ENCODE data around the gene MAP4K3. TPM values are rescaled to one million over a fixed set of nuclear protein-coding genes. Genes with fewer than 3 reads are reported as not detected.

Gene MAP4K3
- total RNA-seq, 1 experiment from 2014 or later, result 97.4 TPM

DNA sequence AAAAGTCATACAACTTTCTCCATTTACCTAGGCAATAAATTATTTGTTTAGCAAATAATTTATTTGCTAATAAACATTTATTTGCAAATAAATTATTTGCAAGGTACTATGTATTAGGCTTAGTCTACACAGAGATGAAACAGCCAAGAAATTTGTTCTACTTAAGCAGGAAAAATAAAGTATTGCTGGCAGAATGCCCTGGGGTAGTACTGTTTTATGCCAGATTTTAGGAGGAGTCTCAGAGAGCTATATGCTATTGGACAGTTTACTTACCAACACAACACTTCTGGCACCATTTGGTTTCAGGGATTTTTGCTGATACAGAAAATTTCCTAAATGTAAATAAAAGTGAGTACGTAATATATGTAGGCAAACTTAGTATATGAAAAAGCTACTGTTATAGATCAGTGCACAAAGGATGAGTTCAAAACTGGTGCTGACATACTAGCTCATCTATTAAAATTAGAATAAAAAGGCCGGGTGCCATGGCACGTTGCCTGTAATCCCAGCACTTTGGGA lies 170.1 kb downstream of the MAP4K3 start:
- H3K9ac ChIP-seq (ENCODE audit: low read length), result no peak overlapping the region
- ChIA-PET CTCF (no interaction called here), POLR2A (ENCODE audit: unreplicated experiment) (no interaction called here)
- no peaks in the 10 kb centered on the region for H3K9me2 ChIP-seq (replicated peaks; ENCODE audit: low read length)
- H3K9me3 ChIP-seq (ENCODE audit: low read length), result no peaks in the 10 kb centered on the region
- H3K27me3 ChIP-seq (ENCODE audit: low read length), result no peaks in the 10 kb centered on the region
- peaks cover 40% of the 10 kb centered on the region; the same call in 1 of the 2 replicates for H3K36me3 ChIP-seq (ENCODE audit: low read depth, low read length)
- no peak overlapping the region for H3K4me3 ChIP-seq (ENCODE audit: low read length)
- BruUV-seq (replicated peaks), result no TSS peak
- H4K20me1 ChIP-seq (ENCODE audit: low read length), result 0 out of 2 replicates have a peak, but pooled peaks cover 3% of the 10 kb centered on the region
- DNase-seq, result no peak
- H3F3A ChIP-seq (ENCODE audit: low read length, unreplicated experiment), result no peaks in the 10 kb centered on the region
- H2AFZ ChIP-seq (ENCODE audit: low read length), result no peak overlapping the region
- TF ChIP-seq, protein P1, sequence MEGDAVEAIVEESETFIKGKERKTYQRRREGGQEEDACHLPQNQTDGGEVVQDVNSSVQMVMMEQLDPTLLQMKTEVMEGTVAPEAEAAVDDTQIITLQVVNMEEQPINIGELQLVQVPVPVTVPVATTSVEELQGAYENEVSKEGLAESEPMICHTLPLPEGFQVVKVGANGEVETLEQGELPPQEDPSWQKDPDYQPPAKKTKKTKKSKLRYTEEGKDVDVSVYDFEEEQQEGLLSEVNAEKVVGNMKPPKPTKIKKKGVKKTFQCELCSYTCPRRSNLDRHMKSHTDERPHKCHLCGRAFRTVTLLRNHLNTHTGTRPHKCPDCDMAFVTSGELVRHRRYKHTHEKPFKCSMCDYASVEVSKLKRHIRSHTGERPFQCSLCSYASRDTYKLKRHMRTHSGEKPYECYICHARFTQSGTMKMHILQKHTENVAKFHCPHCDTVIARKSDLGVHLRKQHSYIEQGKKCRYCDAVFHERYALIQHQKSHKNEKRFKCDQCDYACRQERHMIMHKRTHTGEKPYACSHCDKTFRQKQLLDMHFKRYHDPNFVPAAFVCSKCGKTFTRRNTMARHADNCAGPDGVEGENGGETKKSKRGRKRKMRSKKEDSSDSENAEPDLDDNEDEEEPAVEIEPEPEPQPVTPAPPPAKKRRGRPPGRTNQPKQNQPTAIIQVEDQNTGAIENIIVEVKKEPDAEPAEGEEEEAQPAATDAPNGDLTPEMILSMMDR (conservative IDR thresholded peaks at IDR 0.05; ENCODE audit: low read depth, low read length), result no peak
- no peak for TF ChIP-seq EZH2phosphoT487 (IDR thresholded peaks at IDR 0.05; ENCODE audit: borderline replicate concordance, low read length)
- no peak for TF ChIP-seq EZH2 (IDR thresholded peaks at IDR 0.05; ENCODE audit: low read length, unreplicated experiment)
- ATAC-seq, result no peak
- no peak overlapping the region for H3K4me2 ChIP-seq (ENCODE audit: low read length)
- H3K4me1 ChIP-seq (ENCODE audit: insufficient read depth, low read length), result no peaks in the 10 kb centered on the region
- no peak overlapping the region for H3K27ac ChIP-seq (ENCODE audit: low read length)
- intact Hi-C loops (cut with micrococcal nuclease), result no loop called here
- H3K79me2 ChIP-seq (ENCODE audit: low read length), result no peaks in the 10 kb centered on the region

DNA sequence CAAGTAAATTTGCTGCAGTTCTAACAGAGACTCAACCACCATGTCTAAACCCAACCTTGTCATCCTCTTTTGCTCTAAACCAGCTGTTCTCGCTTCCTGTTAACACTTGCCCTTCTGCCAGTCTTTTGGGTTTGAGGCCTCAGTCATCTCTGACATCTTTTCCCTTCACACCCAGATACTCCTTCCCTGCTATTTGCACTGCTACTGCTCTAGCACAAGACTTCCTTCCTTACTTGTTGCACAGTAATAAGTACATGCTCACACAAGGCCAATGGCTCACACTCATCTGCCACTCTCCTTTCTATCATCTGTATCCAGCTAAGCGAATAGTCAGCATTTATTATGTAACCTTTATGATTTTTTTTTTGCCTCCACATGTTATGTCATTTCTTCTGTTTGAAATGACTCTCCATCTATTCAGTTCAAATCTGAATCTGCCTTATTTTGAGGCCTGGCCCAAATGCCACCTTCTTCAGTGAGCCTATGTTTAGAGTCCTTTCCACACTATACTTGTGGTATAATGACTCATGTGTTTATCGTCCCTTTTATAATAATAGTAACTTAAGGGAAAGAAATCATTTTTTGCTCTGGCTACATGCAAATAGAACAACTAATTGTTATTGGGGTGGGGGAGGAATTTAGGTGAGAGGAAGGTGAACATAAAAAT lies 170.8 kb downstream of the MAP4K3 start:
- ChIA-PET CTCF (no interaction called here), POLR2A (ENCODE audit: unreplicated experiment) (interaction anchor here (0.5 kb wide), 1 partner anchor 99 kb away, joined by 3 read pairs; no protein-coding TSS in a partner anchor)
- H3K9me3 ChIP-seq (ENCODE audit: low read length), result no peaks in the 10 kb centered on the region
- no peak for TF ChIP-seq EZH2phosphoT487 (IDR thresholded peaks at IDR 0.05; ENCODE audit: borderline replicate concordance, low read length)
- TF ChIP-seq EZH2 (IDR thresholded peaks at IDR 0.05; ENCODE audit: low read length, unreplicated experiment), result no peak
- TF ChIP-seq, protein P1 (conservative IDR thresholded peaks at IDR 0.05; ENCODE audit: low read depth, low read length), result no peak
- H3K9ac ChIP-seq (ENCODE audit: low read length), result no peak overlapping the region
- H3K4me3 ChIP-seq (ENCODE audit: low read length), result no peak overlapping the region
- H3K27ac ChIP-seq (ENCODE audit: low read length), result no peak overlapping the region
- no peaks in the 10 kb centered on the region for H3K9me2 ChIP-seq (replicated peaks; ENCODE audit: low read length)
- intact Hi-C loops (cut with micrococcal nuclease), result no loop called here
- ATAC-seq (peak; percentile 49), DNase-seq (no peak)
- H3K27me3 ChIP-seq (ENCODE audit: low read length), result no peaks in the 10 kb centered on the region
- H3K36me3 ChIP-seq (ENCODE audit: low read depth, low read length), result peaks cover 39% of the 10 kb centered on the region; the same call in 1 of the 2 replicates
- no peaks in the 10 kb centered on the region for H3K79me2 ChIP-seq (ENCODE audit: low read length)
- H3F3A ChIP-seq (ENCODE audit: low read length, unreplicated experiment), result no peaks in the 10 kb centered on the region
- no TSS peak for BruUV-seq (replicated peaks)
- no peak overlapping the region for H3K4me2 ChIP-seq (ENCODE audit: low read length)
- no peaks in the 10 kb centered on the region for H3K4me1 ChIP-seq (ENCODE audit: insufficient read depth, low read length)
- 0 out of 2 replicates have a peak, but pooled peaks cover 3% of the 10 kb centered on the region for H4K20me1 ChIP-seq (ENCODE audit: low read length)
- H2AFZ ChIP-seq (ENCODE audit: low read length), result no peak overlapping the region

DNA sequence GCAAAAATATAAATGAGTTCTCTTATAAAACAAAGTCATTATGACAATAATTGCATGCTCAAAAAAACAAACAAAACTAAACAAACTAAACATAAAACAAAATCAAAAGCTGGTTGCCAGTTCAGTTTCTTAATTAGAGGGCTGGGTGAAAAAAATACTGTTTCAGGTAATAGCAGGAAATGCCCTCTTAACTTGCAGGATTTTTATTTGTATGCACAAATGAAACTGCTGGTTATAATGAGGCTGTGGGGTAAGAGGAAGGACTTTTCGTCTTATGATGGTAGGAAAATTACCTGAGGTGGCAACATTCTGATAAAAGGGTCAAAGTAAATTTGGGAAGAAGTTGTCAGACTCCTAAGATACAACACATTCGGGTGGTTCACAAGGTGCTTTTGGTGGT lies 171.8 kb downstream of the MAP4K3 start:
- no peaks in the 10 kb centered on the region for H3F3A ChIP-seq (ENCODE audit: low read length, unreplicated experiment)
- no peaks in the 10 kb centered on the region for H3K27me3 ChIP-seq (ENCODE audit: low read length)
- H3K4me3 ChIP-seq (ENCODE audit: low read length), result no peak overlapping the region
- DNase-seq (no peak), ATAC-seq (no peak)
- H3K9ac ChIP-seq (ENCODE audit: low read length), result no peak overlapping the region
- no peaks in the 10 kb centered on the region for H3K9me3 ChIP-seq (ENCODE audit: low read length)
- no peaks in the 10 kb centered on the region for H3K79me2 ChIP-seq (ENCODE audit: low read length)
- H3K27ac ChIP-seq (ENCODE audit: low read length), result no peak overlapping the region
- CTCF ChIA-PET, result no interaction called here
- H3K4me2 ChIP-seq (ENCODE audit: low read length), result no peak overlapping the region
- no peaks in the 10 kb centered on the region for H3K9me2 ChIP-seq (replicated peaks; ENCODE audit: low read length)
- no peaks in the 10 kb centered on the region for H3K4me1 ChIP-seq (ENCODE audit: insufficient read depth, low read length)
- intact Hi-C loops (cut with micrococcal nuclease), result no loop called here
- peaks cover 36% of the 10 kb centered on the region; the same call in 1 of the 2 replicates for H3K36me3 ChIP-seq (ENCODE audit: low read depth, low read length)
- no peak for TF ChIP-seq EZH2phosphoT487 (IDR thresholded peaks at IDR 0.05; ENCODE audit: borderline replicate concordance, low read length)
- TF ChIP-seq, protein P1 (conservative IDR thresholded peaks at IDR 0.05; ENCODE audit: low read depth, low read length), result no peak
- no peak for TF ChIP-seq EZH2 (IDR thresholded peaks at IDR 0.05; ENCODE audit: low read length, unreplicated experiment)
- POLR2A ChIA-PET (ENCODE audit: unreplicated experiment), result no interaction called here
- 0 out of 2 replicates have a peak, but pooled peaks cover 3% of the 10 kb centered on the region for H4K20me1 ChIP-seq (ENCODE audit: low read length)
- BruUV-seq (replicated peaks), result no TSS peak
- no peak overlapping the region for H2AFZ ChIP-seq (ENCODE audit: low read length)

Data from PC-3 (cell line).